SJSA1 (cell line): Measurements from ENCODE around the gene EFNA2. TPM values are rescaled to one million over a fixed set of nuclear protein-coding genes. Genes with fewer than 3 reads are reported as not detected.

Experiments
- DNase-seq, 2 experiments: peaks; one replicate each; pipeline ENCODE4 v3.0.0-alpha.2; 2015 to 2020; ENCODE audit warnings: low spot score in 2 of 2, low read depth in 1 of 2
- H3K27ac ChIP-seq: fragments of 250-450 bp; sonication (Bioruptor Pico); 2 replicates; pipeline ENCODE4 v1.5.1; 2020; ENCODE audit warnings: mild to moderate bottlenecking, moderate library complexity
- H3K27me3 ChIP-seq: fragments of 250-450 bp; sonication (Bioruptor Pico); replicated peaks from 2 replicates; pipeline ENCODE4 v1.5.1; 2020; ENCODE audit warnings: mild to moderate bottlenecking, moderate library complexity
- H3K36me3 ChIP-seq: fragments of 250-450 bp; sonication (Bioruptor Pico); 2 replicates; pipeline ENCODE4 v1.5.1; 2020; ENCODE audit warnings: mild to moderate bottlenecking
- H3K4me1 ChIP-seq: fragments of 250-450 bp; sonication (Bioruptor Pico); replicated peaks from 2 replicates; pipeline ENCODE4 v1.6.1; 2021; ENCODE audit warnings: mild to moderate bottlenecking
- H3K4me3 ChIP-seq: fragments of 250-450 bp; sonication (Bioruptor Pico); 2 replicates; pipeline ENCODE4 v1.5.1; 2020; ENCODE audit warnings: mild to moderate bottlenecking
- H3K9me3 ChIP-seq: fragments of 250-450 bp; sonication (Bioruptor Pico); replicated peaks from 2 replicates; pipeline ENCODE4 v1.5.1; 2020; ENCODE audit warnings: mild to moderate bottlenecking
- total RNA-seq: library from RNA; depleted of rRNA; stranded (reverse); fragments of >200 nt; shearing (Covaris generic); gene quantifications from 2 replicates; pipeline ENCODE4 v1.2.3, GENCODE V29; 2014; rRNA removed

EFNA2 gene
- total RNA-seq, 1 experiment from 2014 or later, result not detected

- Histone ChIP-seq H3K27me3 (no peaks in the 10 kb centered on the region), H3K4me3 (no peak overlapping the region), H3K9me3 (no peaks in the 10 kb centered on the region), H3K27ac (no peak overlapping the region), H3K36me3 (no peaks in the 10 kb centered on the region), H3K4me1 (peaks cover 3% of the 10 kb centered on the region)
- DNase-seq, result no peak
These were observed 63.5 kb downstream of the EFNA2 start for GRCh38 chr19:1349211-1349610.

- no peak overlapping the region for H3K27ac ChIP-seq
- no peaks in the 10 kb centered on the region for H3K27me3 ChIP-seq
- no peaks in the 10 kb centered on the region for H3K9me3 ChIP-seq
- H3K4me1 ChIP-seq, result peaks cover 11% of the 10 kb centered on the region
- no peak overlapping the region for H3K4me3 ChIP-seq
- peaks cover 4% of the 10 kb centered on the region for H3K36me3 ChIP-seq
- no peak for DNase-seq
These were observed 65.2 kb downstream of the EFNA2 start for GRCh38 chr19:1350867-1351266.

Other genes with a start within 250 kb of the EFNA2 start
- gene ABCA7, start 245.8 kb upstream of the EFNA2 start, total RNA-seq, result 0.82 and 3.9 TPM in 2 replicates
- gene ARHGAP45, start 218.7 kb upstream of the EFNA2 start, total RNA-seq, result 0.03 TPM in 1 of 2 replicates, not detected in the other
- gene POLR2E, start 190.5 kb upstream of the EFNA2 start, total RNA-seq, result 143 and 173 TPM in 2 replicates
- 387 and 449 TPM in 2 replicates for gene GPX4, start 181.9 kb upstream of the EFNA2 start, total RNA-seq
- gene SBNO2, start 111.6 kb upstream of the EFNA2 start, total RNA-seq, result 24.8 and 26.2 TPM in 2 replicates
- 61.6 and 70.1 TPM in 2 replicates for gene STK11, start 80.1 kb upstream of the EFNA2 start, total RNA-seq
- 0.50 and 1.6 TPM in 2 replicates for gene CBARP, start 47.9 kb upstream of the EFNA2 start, total RNA-seq
- gene ATP5F1D, start 44.1 kb upstream of the EFNA2 start, total RNA-seq, result 42.4 and 68.8 TPM in 2 replicates
- 3.7 and 7.2 TPM in 2 replicates for gene MIDN, start 37.3 kb upstream of the EFNA2 start, total RNA-seq
- gene CIRBP, start 16.5 kb upstream of the EFNA2 start, total RNA-seq, result 314 and 318 TPM in 2 replicates
- 32.2 and 40.6 TPM in 2 replicates for gene FAM174C, start 10.3 kb upstream of the EFNA2 start, total RNA-seq
- 83.4 and 112 TPM in 2 replicates for gene NDUFS7, start 98.0 kb downstream of the EFNA2 start, total RNA-seq
- 28.6 and 35.8 TPM in 2 replicates for gene GAMT, start 115.7 kb downstream of the EFNA2 start, total RNA-seq
- gene DAZAP1, start 121.7 kb downstream of the EFNA2 start, total RNA-seq, result 92.9 and 131 TPM in 2 replicates
- 1,442 and 2,183 TPM in 2 replicates for gene RPS15, start 152.5 kb downstream of the EFNA2 start, total RNA-seq
- 0.25 TPM in 1 of 2 replicates, not detected in the other for gene APC2, start 164.2 kb downstream of the EFNA2 start, total RNA-seq
- gene C19orf25, start 193.3 kb downstream of the EFNA2 start, total RNA-seq, result 29.3 and 34.2 TPM in 2 replicates
- 0.34 TPM in 1 of 2 replicates, not detected in the other for gene PCSK4, start 204.5 kb downstream of the EFNA2 start, total RNA-seq
- gene REEP6, start 205.3 kb downstream of the EFNA2 start, total RNA-seq, result 0.92 TPM in 1 of 2 replicates, not detected in the other
- 2.6 and 4.0 TPM in 2 replicates for gene ADAMTSL5, start 227.1 kb downstream of the EFNA2 start, total RNA-seq
- gene PLK5, start 238.2 kb downstream of the EFNA2 start, total RNA-seq, result not detected in 2 replicates